Measurements from ENCODE around the gene CFAP46.
A peak's percentile ranks its signal among the peaks of the same experiment; 100 is the strongest.
"Not testable (repeated sequence)": the region's sequence is repeated elsewhere in the genome, so short reads cannot be mapped to it uniquely, and the experiment has no call there.

Gene CFAP46

GRCh38 chr10:132943791-132944404 lies 1.5 kb upstream of the CFAP46 start:
- DNase-seq (ENCODE audit: low read depth in 2 of 2) = no peak

GRCh38 chr10:132943058-132943790 lies 854 bp upstream of the CFAP46 start:
- no peak for DNase-seq (ENCODE audit: low read depth in 2 of 2)

- no peak for DNase-seq (ENCODE audit: low read depth in 2 of 2)
Measured at GRCh38 chr10:132941640-132942051, 724 bp downstream of the CFAP46 start.

- DNase-seq (ENCODE audit: low read depth in 2 of 2) = no peak
Measured at GRCh38 chr10:132940791-132941465, 1.4 kb downstream of the CFAP46 start.

- peak; percentile 47 to 50 for DNase-seq (ENCODE audit: low read depth in 2 of 2)
Measured at GRCh38 chr10:132939957-132940790, 2.2 kb downstream of the CFAP46 start.

- DNase-seq (ENCODE audit: low read depth in 2 of 2) = no peak
Measured at GRCh38 chr10:132939378-132939955, 2.9 kb downstream of the CFAP46 start.

- no peak for DNase-seq (ENCODE audit: low read depth in 2 of 2)
Measured at GRCh38 chr10:132938472-132939339, 3.7 kb downstream of the CFAP46 start.

- DNase-seq (ENCODE audit: low read depth in 2 of 2) = no peak
Measured at GRCh38 chr10:132937861-132938260, 4.5 kb downstream of the CFAP46 start.

- no peak for DNase-seq (ENCODE audit: low read depth in 2 of 2)
Measured at GRCh38 chr10:132934953-132935352, 7.4 kb downstream of the CFAP46 start.

GRCh38 chr10:132933308-132934042 lies 8.9 kb downstream of the CFAP46 start:
- no peak for DNase-seq (ENCODE audit: low read depth in 2 of 2)

- DNase-seq (ENCODE audit: low read depth in 2 of 2) = no peak
Measured at GRCh38 chr10:132932461-132933307, 9.7 kb downstream of the CFAP46 start.

- DNase-seq (ENCODE audit: low read depth in 2 of 2) = not testable (repeated sequence)
Measured at GRCh38 chr10:132931258-132932250, 10.8 kb downstream of the CFAP46 start.

GRCh38 chr10:132930701-132931100 lies 11.7 kb downstream of the CFAP46 start:
- DNase-seq (ENCODE audit: low read depth in 2 of 2) = not testable (repeated sequence)

- no peak for DNase-seq (ENCODE audit: low read depth in 2 of 2)
Measured at GRCh38 chr10:132929953-132930548, 12.3 kb downstream of the CFAP46 start.

GRCh38 chr10:132929480-132929879 lies 12.9 kb downstream of the CFAP46 start:
- no peak for DNase-seq (ENCODE audit: low read depth in 2 of 2)

- no peak for DNase-seq (ENCODE audit: low read depth in 2 of 2)
Measured at GRCh38 chr10:132928261-132928660, 14.1 kb downstream of the CFAP46 start.

GRCh38 chr10:132927824-132928223 lies 14.5 kb downstream of the CFAP46 start:
- DNase-seq (ENCODE audit: low read depth in 2 of 2) = no peak

All from stimulated activated CD4-positive, alpha-beta T cell treated with anti-CD3 and anti-CD28 coated beads, Interleukin-4, amount 100 ng/mL, for 48 hours (primary cell).